RPMI7951 (cell line): ENCODE measurements around the gene MSL3. TPM values are rescaled to one million over a fixed set of nuclear protein-coding genes. Genes with fewer than 3 reads are reported as not detected.

Source experiments
- total RNA-seq: library from RNA; depleted of rRNA; stranded (reverse); fragments of >200 nt; shearing (Covaris generic); gene quantifications from 2 replicates; pipeline ENCODE4 v1.2.3, GENCODE V29; 2014; rRNA removed

The MSL3 gene
- total RNA-seq, 1 experiment from 2014 or later: 41.0 TPM

Other genes with a start within 250 kb of the MSL3 start
- not detected in 2 replicates for gene ARHGAP6, start 92.3 kb upstream of the MSL3 start, total RNA-seq